ENCODE measurements around the gene THAP7.

GRCh38 chr22:20973634-20974286, 28.2 kb downstream of the THAP7 start:
- no peak for TF ChIP-seq CTCF (IDR thresholded peaks at IDR 0.05)
- TF ChIP-seq POLR2A (IDR thresholded peaks at IDR 0.05): no peak
